Left cardiac atrium (tissue), 4 donors: ENCODE data around the gene MAGEA9B. TPM values are rescaled to one million over a fixed set of nuclear protein-coding genes. Genes with fewer than 3 reads are reported as not detected.
"Not testable (repeated sequence)": the region's sequence is repeated elsewhere in the genome, so short reads cannot be mapped to it uniquely, and the experiment has no call there.

Experiments
- ATAC-seq, 2 donors: fragments of 200-7000 bp; cut with Tn5 transposase; one replicate each; pipeline ENCODE4 v1.9.1; 2020; ENCODE audit warnings: mild to moderate bottlenecking in 2 of 2, moderate library complexity in 2 of 2
- DNase-seq: peaks from one replicate; pipeline ENCODE4 v3.0.0-alpha.2; 2020
- intact Hi-C, 2 donors: fragments of 100-400 bp; cut with DNase I; formaldehyde crosslinking; loops; one replicate each; pipeline versions ENCODE4 v1.14.1 to v1.15.1; 2022 to 2023
- total RNA-seq, 2 donors: library from RNA; stranded (reverse); fragmentation: NEBNext Ultra II Directional; extraction: Animal tissue kit (Norgen Biotek cat#: 25700); gene quantifications; one replicate each; pipeline ENCODE4 v1.2.1, GENCODE V29; 2021
- donor health status: DM: no; HTN: yes; CAD: no.
- donor health status: DM: no; HTN: yes; CAD: no; lungs with severe emphysema.
- donor health status: DM: yes; HTN: yes; CAD: no.
- donor health status: Dilated cardiomyopathy.

Gene MAGEA9B
- total RNA-seq, 2 donors from 2014 or later = not detected

DNA sequence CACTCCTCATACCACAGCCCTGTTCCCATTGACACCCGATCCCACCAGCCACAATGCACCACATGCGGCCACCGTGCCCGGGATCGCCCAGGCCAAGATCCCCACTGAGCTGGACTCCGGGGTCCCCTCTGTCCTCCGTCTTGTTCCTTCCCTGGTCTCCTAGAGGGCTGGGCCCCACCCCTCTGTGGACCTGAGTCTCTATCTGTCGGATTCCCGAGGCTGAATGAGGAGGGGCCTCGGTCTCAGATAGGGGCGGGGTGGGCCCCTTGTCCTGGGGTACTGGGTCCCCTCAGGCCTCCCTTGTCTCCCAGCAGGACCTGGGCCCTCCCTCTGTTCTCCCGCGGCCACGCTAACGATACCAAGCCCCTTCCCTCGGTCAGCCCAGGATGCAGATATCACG is 1.6 kb downstream of the MAGEA9B start:
- peak in 1 of 2 donors; percentile 44 for ATAC-seq
- DNase-seq, intact Hi-C loops: not testable (repeated sequence)

DNA sequence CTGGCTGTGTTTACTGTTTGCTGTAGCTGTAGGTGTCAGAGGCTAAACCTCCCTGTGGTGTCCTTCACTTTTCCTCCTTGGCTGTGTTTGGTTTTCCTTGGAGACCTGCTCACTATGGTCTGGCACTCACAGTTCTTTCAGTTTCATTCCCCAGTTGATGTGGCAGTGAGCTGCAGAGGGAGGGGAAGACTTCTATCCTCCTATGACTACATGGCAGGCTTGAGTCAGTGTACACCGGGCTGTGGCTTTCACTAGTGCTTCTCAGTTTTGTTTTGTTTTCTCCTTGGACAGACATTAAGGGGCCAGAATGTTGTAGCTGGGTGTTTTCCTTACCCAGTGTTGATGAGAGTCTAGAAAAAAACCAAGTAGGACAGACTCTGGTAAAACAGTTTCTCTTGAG is 13.8 kb downstream of the MAGEA9B start:
- intact Hi-C loops, DNase-seq: not testable (repeated sequence)
- peak in 1 of 2 donors; percentile 55 for ATAC-seq

DNA sequence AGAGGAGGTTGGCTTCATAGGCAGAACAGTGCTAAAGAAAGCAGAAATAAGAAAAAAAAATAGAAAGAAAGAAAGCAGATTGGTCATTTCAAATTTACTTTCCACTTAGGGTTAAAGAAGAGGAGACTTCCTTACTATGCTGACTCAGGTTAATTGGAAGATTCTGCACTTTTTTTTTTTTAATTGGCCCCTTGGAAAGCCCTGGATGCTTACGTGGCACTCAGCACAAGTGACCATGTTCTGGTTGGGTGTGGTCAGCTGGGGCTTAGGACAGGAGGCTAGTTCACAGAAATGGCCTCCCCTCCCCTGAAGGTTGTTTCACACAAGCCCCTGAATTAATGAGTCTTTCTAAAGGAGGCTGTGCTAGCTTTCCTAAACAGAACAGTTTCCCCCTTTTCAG is 14.5 kb downstream of the MAGEA9B start:
- no peak for ATAC-seq
- no peak for DNase-seq
- intact Hi-C loops = no loop called here

DNA sequence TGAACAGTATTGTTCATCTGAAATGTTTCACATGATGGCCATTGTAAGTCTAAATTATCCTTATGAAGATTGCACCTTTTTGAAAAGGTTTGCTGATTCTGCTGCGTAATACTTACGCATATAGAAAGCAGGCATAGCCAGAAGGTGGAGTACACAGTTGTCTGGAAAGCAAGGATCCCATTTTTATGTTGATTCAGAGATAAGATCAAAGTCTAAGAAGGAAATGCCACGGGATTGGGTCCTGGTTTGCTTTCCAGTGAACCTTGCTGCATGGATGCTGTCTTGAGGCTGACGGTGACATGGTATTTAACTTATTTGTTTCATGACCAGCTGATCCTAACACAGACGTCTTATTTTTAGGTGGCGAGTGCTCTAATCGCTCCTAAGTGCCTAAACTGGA is 15.5 kb downstream of the MAGEA9B start:
- intact Hi-C loops = no loop called here
- ATAC-seq (no peak), DNase-seq (no peak)

DNA sequence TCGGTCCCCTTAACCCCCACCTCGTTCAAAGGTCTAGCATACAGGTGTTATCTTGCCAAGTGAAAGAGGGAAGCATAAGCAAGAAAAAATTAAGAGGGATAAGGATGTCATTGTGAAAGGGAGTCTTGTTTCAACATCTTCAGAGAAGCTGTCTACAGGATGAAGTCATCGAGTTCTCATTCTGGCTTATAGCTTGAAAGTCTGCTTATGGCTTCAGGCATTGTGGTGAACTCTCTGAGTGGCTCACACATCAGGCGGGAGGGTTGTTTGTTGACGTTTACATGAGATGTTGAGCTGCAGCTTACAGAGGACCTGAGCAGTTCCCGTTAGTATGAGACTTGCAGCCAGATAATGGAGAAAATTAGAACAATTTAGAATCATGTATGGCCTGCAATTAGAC is 16.6 kb downstream of the MAGEA9B start:
- intact Hi-C loops = no loop called here
- ATAC-seq = no peak
- no peak for DNase-seq

DNA sequence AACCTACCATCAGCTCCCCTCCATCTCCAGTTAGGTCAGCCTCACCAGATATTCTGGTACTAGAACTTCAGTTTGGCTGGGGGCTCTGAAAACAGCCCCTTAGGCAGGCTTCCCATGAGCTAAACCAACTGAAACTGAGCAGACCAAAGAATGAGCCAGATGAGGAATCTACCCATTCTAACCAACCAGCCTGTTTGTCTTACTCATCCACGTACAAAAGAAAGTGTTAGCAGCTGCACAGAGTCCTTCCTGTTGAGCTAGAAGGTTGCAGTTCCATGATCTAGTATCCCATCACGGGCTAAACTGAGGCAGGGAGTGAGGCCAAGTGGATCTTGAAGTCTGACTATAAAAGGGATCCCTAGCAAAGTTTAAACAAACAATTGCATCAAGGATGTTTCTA is 17.5 kb downstream of the MAGEA9B start:
- intact Hi-C loops = loop anchor here in 1 of 2 donors (10.0 kb wide), 1 partner anchor 75 kb away; no protein-coding TSS in a partner anchor
- no peak for ATAC-seq
- DNase-seq = no peak

DNA sequence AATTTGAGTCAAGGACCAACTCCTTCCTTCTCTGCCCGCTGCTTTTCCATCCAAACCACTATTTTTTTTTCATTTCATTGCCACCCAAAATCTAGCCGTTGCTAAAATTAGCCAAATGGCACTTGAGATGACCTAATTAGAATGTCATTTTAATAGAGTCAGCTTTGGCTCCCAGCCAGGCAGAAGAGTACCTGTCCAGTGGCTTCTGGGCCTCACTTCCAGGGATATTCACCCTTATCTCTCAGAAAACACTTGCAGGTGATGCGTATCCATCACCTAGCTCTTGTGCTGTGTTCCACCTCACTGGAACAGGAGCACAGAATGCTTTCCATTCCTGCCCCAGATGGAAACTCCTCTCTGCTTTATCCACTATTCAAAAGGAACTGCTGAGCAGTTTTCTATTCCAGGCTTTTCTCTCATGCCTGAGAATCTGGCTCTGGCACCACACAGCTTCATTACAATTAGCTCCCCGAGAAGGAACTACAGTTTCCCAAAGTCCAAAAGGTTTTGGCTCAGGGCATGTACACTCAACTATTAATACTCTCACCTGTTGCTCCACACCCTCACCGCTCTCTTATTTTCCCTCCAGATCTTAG is 18.5 kb downstream of the MAGEA9B start:
- DNase-seq (no peak), ATAC-seq (no peak)
- intact Hi-C loops = loop anchor here in 1 of 2 donors (10.0 kb wide), 1 partner anchor 76 kb away; no protein-coding TSS in a partner anchor

DNA sequence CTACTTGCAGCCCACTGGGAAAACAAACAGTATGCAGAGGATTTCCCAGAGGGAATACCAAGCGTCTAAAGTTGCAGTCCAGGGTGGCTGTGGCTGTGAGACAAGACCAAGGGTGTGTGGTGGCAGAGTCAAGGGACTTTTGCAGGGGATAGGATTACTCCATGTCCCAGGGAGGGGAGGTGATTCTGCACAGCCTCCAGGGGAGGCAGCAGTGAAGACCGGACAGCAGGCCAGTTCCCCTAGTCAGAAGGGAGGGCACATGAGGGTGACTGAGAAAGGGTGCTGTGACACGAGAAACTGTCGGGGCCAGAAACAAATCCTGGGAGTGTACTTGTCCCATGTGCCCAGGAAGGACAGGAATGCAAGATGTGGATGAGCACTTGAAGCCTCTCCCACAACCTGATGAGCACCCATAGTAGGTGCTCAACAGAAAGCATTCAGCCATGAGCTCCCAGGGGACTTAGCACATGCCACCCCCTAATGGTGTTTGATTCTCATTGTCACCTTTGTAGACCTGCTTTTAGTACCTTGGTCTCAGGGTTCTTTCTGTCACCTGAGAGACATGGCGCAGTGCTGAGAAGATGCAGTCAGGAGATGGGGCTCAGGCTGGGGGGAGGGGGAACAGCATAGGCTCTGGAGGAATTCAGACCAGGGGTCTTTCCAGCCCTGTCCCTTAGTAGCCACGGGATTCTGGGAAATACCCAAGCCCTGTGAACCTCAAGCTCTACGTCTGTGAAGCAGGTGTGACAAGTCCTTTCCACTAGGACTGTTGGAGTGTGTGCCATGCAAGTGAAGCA is 19.4 kb downstream of the MAGEA9B start:
- no peak for ATAC-seq
- no peak for DNase-seq
- intact Hi-C loops = loop anchor here in 1 of 2 donors (10.0 kb wide), 1 partner anchor 77 kb away; no protein-coding TSS in a partner anchor

DNA sequence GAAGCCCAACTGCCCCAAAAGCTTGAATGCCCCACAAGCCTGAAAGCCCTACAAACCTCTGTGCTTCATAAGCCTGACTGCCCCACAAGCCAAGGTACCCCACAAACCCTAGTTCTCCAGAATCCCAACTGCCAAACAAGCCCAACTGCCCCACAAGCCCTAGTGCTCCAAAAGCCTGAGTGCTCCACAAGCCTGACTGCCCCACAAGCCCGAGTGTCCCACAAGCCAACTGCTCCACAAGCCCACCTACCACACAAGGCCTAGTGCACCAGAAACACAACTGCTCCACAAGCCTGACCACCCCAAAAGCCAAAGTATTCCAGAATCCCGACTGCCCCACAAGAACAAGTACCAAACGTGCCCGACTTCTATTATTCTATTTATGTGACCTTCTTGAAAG is 23.9 kb downstream of the MAGEA9B start:
- intact Hi-C loops = loop anchor here in 1 of 2 donors (10.0 kb wide), 1 partner anchor 81 kb away; no protein-coding TSS in a partner anchor
- no peak for ATAC-seq
- no peak for DNase-seq

DNA sequence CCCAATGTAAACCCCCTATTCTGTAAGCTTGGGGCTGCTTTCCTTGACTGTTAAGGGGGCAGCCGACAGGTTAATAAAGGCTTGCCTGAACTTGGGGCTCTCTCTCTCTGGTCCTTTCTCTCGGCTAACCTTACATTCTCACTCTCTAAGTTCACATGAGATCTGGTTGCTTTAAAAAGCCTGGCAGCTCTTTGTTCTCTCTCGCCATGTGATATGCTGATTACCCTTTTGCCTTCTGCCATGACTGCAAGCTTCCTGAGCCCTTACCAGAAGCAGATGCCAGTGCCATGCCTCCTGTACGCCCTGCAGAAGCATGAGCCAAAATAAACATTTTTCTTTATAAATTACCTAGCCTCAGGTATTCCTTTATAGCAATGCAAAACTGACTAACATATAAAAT is 32.0 kb downstream of the MAGEA9B start:
- ATAC-seq, DNase-seq, intact Hi-C loops: not testable (repeated sequence)

DNA sequence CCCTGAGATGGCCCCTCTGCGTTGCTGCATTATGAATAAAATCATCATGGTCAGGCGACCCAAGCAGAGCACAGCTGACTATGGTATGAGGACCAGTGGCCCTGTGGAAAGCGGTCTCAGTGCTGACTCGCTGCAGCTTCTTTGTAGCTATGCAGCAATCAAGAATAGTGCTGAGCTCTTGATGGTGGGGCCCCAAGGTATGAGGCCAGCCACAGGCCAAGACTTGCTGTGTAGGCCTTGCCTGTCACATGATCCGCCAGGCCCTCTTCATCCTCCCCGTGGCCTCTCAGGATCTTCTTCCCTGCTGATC is 35.4 kb downstream of the MAGEA9B start:
- intact Hi-C loops, ATAC-seq, DNase-seq: not testable (repeated sequence)

DNA sequence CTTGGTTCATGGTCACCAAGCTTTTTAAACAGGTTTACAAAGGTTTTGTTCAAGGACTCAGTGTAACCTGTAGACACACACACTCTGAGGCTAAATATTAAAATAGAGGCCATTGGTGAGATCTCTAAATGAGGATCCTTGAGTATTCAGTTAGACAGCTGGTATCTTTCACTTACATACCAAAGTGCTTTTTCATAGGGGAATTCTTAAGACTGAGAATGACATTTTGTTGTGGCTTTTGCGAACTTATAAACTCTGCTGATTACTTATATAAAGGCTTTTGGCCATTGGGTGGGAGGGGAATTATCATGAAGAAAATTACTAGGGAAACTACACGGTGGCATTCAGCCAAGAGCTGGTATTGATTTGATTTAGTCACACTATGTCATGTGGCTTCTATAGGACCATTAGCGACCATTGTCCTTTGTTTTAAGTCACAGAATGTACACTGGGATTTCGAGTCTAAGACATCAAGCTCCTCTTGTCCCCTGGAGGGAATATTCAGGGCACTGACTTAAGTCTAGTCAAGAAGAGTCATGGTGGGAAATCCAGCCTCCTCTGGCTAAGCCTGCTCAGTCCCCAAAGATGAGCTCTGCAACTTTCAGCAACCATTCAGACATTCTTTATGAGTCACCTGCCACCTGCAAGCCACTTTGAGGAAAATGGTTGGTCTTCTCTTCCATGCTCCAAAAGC is 35.9 kb downstream of the MAGEA9B start:
- DNase-seq, ATAC-seq, intact Hi-C loops: not testable (repeated sequence)

DNA sequence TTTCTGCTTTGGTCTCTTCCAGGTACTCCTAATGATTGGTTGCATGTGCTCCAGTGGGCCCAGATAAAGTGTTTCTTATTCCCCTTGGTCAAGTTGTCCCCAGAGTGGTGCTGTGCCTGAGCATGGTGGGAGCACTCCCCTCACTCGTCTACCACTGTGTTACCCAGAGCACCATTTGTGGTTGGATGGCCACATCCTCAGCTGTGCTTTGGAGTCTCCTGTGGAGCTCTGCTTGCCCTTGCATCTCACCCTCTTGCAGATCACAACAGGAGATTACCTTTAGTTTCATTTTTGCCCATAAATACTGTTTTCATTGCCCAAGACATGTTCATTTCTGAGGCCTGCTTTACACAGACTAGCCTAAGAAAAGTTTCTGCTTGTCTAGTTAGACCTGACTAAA is 36.8 kb downstream of the MAGEA9B start:
- intact Hi-C loops, DNase-seq, ATAC-seq: not testable (repeated sequence)

DNA sequence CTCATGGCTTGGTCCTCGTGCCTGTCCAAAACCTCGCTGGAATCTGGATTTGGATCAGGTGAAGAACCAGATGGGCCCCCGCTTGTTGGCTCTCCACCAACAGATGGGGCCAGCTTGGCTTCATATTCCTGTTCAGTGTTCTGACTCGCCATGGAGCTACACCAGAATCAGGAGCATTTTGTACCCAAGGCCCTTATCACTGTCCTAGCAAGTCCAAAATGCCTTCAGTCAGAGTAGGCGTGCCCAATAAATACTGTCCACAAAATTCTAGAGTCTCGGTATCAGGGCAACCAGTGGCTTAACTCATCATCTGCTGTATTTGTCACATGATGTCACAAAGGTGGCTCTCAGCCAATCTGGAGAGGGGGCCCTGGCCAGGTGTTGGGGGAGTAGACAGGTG is 37.6 kb downstream of the MAGEA9B start, which contains the start of gene HSFX3:
TSS of gene HSFX3 (minus strand) at position 224 of the 400 bp plus-strand sequence. CDS start at position 152, 72 bp downstream.
- ATAC-seq, DNase-seq, intact Hi-C loops: not testable (repeated sequence)

DNA sequence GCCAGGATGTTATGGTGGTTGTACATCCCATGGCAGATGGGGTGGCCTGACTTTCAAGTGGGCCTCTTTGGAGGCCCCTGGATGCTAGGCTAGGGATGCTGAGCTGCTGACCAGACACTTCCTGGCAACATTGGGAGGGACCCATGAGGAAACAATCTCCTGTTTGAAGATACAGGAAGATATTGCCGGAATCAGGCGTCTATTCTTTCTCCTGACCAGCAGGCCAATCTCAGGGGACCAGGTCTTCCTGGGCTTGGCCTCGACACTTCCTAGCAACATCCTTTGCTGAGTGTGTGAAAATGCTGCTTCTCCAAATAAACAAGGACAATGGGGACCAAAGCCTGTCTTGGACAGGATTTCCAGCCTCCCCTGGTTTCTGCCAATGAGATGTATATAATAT is 39.5 kb downstream of the MAGEA9B start:
- ATAC-seq, DNase-seq, intact Hi-C loops: not testable (repeated sequence)

DNA sequence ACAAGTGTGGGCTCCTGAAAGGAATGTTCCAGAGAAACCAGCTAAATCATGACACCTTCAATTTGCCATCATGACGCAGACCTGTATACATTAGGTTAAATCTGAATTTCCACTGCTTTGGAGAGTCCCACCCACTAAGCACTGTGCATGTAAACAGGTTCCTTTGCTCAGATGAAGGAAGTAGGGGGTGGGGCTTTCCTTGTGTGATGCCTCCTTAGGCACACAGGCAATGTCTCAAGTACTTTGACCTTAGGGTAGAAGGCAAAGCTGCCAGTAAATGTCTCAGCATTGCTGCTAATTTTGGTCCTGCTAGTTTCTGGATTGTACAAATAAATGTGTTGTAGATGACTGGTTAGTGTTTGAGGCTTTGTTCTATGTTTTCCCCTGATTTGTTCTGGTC is 40.3 kb downstream of the MAGEA9B start:
- intact Hi-C loops, DNase-seq, ATAC-seq: not testable (repeated sequence)

DNA sequence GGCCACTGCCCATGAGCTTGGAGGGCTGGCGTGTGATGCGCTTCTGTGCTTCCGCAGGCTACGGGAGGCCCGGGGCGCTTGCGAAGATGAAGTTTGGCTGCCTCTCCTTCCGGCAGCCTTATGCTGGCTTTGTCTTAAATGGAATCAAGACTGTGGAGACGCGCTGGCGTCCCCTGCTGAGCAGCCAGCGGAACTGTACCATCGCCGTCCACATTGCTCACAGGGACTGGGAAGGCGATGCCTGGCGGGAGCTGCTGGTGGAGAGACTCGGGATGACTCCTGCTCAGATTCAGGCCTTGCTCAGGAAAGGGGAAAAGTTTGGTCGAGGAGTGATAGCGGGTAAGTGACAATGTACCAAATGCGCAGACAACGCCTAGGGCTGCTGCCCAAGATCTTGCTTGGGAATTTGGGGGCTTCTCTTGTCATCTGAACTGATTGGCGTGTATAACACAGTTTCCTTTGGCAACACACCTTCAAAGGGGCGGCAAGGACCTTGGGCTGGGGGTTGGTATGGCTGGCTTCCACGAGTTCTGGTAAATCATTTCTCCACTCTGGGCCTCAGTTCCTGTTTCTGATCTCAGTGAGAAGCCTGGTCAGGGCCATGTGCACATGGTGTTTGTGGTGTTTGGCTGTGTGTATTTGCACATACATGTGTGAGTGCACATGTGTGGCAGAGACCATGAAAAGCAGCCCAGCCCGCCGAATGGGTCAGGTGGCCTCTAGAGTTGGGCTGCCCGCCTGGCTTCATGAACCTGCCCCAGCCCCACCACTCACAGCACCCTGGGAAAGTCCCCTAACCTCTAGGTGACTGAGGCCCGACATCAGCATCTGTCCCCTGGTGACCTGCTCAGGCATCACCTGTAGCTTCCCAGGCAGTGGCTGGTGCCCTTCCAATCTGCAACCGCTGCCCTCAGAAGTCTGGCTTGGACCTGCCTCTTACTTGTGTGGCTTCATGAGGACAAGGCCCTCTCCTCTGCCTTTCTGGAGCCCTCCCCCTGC is 41.4 kb downstream of the MAGEA9B start:
- intact Hi-C loops, DNase-seq, ATAC-seq: not testable (repeated sequence)

DNA sequence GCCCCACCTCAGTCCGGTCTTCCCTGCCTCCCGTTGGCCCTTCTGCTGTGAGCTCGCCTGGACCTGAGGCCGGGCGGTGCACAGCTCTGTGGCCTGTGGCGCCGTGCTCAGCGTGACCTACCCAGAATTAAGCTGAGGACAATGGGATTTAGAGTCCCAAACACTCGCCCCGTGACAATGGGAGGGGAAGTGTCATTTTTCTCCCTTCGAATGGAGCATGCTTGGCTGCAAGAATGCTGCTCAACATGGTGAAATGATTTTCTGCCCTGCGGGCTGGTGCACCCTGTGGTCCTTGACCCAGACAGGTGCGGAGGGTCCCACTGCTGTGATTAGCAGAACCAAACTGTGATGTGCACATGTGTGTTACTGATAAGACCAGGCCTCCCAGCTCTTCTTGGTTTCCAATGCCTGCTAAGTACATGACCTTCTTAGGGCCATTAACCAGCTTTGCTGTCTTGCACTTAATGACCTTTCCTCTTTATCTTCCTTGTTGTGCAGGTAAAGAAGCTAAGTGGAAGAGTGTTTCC is 45.7 kb downstream of the MAGEA9B start:
- ATAC-seq (no peak), DNase-seq (no peak)
- intact Hi-C loops = no loop called here
